HG03139 (cell line): ENCODE measurements around the gene CUL3.
"Not testable (repeated sequence)": the region's sequence is repeated elsewhere in the genome, so short reads cannot be mapped to it uniquely, and the experiment has no call there.

Experiments
- ATAC-seq: cut with Tn5 transposase; IDR thresholded peaks from one replicate; pipeline ENCODE4 v1.9.1; 2021; ENCODE audit not compliant: unreplicated experiment

Gene CUL3

DNA sequence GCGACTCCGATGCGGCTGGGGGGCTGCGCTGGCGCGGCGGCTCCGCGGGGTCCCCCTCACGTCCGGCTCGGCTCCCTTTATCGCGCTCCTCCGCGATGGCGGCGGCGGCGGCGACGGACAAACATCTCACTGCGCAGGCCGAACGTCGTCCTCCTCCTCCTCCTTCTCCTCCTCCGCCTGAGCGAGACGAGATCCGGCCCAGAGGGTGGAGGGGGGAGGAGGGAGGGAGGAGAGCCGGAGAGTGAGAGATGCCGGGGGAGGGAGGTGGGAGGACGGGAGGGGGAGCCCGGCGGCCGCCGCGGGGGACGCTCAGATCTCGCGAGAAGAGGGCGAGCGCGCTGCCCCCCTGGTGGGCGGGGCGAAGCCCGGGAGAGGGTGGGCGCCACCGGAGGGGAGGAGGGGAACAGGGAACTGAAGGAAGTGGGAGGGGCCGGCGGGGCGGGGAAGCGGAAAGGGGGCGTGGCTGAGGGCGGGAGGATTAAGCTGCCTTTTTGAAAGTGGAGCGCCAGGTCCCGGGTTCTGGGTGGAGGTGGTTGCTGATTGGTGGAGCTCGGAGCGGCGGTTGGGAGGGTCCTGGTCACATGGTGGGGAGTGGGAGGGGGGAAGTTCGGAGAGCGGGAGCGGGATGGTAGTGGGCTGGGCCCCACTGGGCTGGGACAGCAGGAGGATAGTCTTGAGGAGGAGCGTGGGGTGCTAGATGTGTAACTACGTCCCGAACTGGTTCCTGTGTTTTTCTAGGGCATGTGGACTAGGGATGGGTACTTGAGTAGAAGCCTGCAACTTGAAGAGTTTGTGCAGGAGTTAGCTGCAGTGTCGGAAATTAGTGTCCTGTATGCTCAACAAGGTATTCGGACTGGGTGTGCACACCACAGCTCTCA lies at the start of gene CUL3:
CUL3 (minus strand) TSS at position 153 of the 878 bp plus-strand sequence. CDS start 354 bp downstream, outside the sequence.
- peak; percentile 73 for ATAC-seq

DNA sequence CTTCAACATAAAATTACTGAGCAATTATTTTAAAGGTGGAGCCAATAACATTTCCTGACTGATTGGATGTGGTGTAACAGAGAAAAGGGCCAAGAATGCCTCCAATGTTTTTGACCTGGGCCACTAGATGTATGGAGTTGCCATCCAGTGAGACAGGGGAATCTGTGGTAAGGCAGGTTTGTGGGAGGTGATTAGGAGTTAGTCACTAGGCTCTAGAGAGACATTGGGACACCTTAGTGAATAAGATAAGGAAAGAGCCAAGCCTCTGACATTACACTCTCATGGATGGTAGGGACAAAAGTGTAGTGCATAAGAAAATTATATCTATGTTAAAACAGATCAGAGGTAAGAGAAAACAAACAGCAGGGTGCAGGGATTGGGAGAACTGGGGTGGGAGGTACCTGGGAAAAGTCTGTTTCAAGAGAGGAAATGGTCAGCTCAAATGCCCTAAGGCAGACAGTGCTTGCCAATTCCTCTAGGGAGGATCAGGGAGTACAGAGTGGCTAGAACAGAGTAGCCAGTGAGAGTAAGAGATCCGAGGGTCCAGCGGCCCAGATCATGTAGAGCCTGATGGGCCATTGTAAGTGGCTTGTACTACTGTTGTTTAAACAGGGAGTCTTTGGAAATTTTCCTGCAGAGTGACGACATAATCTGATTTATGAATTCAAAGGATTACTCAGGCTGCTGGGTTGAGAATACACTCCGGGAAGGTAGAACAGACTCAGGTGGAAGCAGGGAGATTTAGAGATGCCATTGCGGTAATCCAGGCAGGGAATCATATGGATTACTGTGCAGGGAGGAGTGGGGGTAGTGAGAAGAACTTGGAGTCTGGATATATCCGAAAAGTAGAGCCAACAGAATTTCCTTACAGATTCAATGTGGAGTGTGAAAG lies 45.7 kb upstream of the CUL3 start:
- no peak for ATAC-seq

DNA sequence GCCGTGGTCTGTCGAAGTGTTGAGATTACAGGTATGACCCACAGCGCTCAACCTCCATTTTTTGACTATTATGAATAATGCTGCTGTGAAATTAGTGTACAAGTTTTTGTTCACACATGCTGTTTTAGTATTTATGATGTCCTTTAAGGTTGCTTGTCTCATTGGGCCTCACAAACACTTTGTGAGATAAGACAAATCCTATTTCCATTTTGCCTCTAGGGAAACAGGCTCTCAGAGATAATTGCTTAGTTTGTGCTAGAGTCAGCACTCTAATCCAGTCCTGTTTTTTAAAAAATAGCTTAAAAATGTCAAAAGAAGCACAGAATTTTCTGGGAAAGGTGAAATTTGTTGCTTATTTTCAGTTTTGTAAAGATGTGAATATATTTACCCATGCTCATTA lies 43.3 kb upstream of the CUL3 start:
- no peak for ATAC-seq

DNA sequence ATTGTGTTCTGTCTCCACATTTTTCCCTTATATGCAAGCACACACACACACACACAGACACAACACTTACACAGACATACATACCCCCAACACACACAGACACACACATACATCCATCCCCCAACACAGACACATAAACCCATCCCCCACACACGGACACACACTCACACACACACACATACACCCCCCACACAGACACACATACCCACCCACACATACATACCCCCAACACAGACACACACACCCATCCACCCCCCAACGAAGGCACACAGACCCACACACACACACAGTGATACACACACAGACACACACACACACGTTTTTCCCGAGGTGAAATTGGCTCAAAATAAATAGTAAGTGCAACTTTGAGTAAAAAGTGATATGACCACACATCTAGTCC lies 41.6 kb upstream of the CUL3 start:
- ATAC-seq, result no peak

DNA sequence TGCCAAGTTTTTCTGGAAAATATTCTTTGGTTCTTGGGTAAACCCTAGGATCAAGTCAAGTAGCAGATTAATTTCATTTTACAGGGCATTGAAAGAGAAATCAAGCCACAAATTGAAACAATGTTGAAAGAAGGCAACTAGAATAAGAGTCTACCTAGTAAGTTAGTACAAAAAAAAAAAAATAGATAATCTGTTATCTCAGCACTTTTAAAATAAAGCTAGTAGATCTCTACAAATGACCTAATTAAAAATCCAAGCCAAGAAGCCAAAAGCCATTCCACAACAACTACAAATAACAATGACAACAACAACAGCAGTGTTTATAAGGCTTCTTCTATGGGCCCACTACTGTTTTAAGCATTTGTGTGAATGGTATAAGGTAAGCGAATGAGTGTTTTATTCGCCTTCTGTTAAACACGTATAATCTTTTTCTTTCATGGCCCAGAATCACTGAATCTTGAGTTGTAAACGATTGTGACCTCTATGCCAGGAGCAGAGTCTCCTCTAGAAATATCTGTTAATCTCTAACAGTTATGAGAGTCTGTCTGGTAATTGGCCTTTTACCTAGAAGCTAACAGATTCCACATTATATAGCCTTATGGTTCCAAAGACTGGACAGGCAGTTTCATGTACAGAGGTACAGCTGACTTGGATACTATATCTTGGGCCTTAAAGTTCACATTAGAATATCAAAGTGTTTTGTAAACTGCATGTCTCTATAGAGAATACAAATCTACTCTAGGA lies 28.6 kb upstream of the CUL3 start:
- ATAC-seq, result no peak

DNA sequence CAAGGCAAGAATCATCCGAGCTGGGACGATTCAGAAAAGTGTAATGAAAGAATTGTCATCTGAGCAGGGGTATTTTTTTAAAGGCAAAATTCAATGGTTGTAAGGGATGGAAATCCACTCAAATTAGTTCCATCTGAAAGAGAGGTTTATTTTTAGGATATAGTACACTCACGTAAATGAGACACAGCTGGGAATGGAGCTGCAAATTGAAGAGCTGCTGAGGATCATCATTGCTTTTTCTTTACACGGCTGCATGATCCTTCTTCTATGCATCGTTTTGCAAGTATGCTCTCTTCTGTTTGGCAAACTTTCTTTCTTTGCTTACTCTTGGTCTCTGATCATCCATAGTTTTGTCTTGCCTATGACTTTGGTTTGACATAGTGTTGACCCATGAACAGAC lies 27.4 kb upstream of the CUL3 start:
- ATAC-seq, result no peak

DNA sequence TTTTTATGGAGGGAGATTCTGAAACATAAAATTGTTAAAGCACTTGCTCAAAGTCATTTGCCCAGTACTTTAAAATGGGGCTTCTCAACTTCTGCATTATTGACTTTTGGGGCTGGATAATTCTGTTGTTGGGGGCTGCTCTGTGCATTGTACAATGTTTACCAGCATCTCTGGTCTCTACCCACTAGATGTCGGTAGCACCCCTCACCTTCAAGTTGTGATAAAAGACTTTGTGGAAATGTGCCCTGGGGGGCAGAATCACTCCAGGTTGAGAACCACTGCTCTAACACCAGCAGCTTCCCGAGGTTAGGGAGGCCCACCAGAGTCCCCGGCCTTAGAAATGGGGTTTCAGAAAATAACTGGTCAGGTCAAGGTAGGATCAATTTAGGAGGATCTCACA lies 26.8 kb upstream of the CUL3 start:
- no peak for ATAC-seq

DNA sequence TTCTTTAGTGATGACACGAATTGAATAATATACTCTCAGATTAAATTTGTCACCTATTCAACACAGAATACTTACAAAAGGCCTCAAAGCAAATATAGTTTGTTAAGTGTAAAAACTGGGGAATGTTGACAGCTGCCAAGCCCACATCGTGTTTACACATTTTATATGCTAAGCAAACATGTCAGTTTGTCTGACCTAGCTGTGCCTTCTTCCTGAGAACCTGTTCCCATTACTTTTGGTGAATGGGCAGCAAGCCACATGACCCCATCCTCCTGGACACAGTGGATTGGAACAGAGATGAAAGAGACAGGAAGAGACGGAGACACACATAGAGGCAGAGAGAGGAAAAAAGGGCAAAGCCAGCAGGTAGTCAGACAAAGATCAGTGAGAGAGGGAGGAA lies 22.9 kb upstream of the CUL3 start:
- no peak for ATAC-seq

DNA sequence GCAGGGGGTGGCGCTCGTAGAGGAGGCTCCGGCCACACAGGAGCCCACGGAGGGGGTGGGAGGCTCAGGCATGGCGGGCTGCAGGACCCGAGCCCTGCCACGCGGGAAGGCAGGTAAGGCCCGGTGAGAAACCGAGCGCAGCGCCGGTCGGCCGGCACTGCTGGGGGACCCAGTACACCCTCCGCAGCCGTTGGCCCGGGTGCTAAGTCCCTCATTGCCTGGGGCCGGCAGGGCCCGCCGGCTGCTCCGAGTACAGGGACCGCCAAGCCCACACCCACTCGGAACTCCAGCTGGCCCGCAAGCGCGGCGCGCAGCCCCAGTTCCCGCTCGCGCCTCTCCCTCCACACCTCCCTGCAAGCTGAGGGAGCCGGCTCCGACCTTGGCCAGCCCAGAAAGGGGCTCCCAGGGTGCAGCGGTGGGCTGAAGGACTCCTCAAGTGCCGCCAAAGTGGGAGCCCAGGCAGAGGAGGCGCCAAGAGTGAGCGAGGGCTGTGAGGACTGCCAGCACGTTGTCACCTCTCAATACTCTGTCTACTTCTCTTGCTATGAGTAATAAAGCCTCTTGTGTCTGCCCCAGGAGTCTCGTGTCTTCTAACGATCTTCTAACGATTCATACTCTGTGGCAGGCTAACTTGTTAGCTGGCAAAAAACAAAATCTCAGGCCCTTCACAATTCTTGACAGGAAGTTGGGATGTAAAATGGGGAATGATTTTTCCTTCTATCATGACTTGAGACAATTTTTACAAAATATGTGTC lies 18.8 kb upstream of the CUL3 start:
- ATAC-seq, result not testable (repeated sequence)

DNA sequence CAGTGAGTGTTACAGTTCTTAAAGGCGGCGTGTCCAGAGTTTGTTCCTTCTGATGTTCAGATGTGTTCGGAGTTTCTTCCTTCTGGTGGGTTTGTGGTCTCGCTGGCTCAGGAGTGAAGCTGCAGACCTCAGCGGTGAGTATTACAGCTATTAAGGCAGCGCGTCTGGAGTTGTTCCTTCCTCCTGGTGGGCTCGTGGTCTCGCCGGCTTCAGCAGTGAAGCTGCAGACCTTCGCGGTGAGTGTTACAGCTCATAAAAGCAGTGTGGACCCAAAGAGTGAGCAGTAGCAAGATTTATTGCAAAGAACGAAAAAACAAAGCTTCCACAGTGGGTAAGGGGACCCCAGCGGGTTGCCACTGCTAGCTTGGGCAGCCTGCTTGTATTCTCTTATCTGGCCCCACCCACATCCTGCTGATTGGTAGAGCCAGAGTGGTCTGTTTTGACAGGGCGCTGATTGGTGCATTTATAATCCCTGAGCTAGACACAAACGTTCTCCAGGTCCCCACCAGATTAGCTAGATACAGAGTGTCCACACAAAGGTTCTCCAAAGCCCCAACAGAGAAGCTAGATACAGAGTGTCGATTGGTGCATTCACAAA lies 17.7 kb upstream of the CUL3 start:
- ATAC-seq, result not testable (repeated sequence)

DNA sequence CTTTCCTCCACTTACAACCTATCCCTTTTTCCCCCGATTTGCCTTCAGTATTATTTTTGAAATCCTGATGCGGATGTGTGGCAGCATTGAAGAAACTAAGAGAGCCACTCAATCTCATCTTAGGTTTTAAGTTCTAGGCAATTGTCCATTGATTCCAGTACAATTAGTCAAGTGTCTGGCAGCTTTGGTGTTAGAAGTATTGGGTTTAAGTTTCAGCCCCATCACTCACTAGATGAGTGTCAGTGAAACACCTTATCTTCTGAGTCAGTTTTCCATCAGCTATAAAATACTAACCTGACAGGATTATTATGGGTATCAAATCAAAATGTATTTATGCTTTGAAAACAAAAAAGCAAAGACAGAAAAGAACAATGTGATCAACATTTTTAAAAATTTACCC lies 16.8 kb upstream of the CUL3 start:
- ATAC-seq, result no peak

DNA sequence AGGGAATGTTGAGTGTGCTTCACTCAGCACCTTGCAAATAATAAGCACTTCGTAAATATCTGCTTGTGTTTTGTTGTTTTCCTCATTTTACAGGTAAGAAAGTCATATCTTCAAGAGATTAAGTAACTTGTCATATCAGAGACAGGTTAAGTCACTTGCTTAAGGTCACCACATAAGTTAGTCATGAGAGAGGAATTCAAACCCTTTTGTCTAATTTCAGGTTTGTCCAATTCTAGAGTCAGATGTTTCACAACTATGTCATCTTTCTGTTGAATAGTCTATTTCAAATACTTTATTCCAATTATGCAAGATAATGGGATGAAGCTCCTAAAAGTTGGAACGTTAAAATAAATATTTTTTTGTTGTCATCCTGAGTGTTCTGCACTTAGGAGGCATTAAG lies 13.5 kb upstream of the CUL3 start:
- ATAC-seq, result no peak

DNA sequence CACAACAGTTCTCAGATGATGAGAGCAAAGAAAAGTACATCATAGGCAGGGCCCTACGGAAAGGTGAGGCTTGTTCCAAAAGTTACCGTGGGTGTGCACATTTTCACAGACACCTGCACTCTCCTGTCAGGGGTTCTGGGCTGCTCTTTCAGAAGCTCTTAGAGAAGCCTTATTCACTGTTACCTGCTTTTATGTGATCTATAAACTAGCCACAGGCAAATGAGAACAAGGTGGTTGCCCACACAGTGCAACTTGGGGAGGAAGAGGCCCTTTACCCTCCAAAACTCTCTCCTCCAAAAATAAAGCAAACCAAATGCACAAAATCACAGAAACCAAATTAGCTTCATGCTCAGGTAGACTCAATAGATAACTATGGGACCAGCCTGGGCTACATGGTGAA lies 11.1 kb upstream of the CUL3 start:
- no peak for ATAC-seq

DNA sequence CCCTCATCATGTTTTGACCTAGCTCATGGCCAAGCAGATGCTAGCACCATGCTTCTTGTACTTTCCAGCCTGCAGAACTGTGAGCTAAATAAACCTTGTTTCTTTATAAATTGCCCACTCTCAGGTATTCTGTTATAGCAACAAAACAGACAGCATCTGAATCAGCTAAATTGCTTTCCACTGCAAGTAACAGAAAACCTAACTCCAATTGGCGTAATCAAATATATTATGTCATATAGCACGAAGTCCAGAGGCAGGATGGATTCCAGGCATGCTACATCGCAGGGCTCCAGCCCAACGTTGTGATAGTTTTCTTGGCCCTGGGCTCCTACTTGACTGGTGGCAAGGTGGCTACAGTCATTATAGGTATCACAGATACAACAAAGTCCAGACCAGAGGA lies 10.4 kb upstream of the CUL3 start:
- no peak for ATAC-seq

DNA sequence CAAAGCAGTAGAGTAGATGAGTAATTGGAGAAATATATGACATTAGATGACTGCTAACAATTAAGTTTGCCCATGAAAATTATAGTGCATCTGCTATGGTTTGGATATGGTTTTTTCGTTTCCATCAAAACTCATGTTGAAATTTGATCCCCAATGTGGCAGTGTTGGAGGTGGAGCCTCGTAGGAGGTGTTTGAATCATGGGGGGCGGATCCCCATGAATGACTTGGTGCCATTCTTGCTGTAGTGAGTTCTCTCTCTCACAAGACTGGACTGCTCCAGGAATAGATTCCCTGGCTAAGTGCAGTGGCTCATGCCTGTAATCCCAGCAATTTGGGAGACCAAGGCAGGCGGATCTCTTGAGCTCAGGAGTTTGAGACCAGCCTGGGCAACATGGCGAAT lies 9.7 kb upstream of the CUL3 start:
- ATAC-seq, result no peak

DNA sequence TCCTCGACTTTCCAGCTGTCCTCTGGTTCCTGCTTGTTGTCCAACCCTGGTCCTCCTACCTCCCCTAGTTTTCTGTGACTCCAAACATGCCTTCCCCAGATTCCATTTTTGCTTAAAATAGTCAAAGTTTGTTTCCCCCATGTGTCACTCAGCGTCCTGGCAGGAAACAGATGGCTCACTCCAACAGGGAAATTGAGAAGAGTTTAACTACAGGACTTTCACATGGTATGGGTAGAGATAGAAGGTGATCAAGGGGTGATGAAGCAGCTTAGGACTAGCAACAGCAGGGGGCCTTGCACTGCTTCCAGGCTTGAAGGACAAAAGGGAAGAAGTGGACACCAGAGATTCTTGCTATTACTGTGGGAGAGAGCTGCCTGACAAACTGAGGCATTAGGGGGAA lies 6.1 kb upstream of the CUL3 start:
- ATAC-seq, result no peak

DNA sequence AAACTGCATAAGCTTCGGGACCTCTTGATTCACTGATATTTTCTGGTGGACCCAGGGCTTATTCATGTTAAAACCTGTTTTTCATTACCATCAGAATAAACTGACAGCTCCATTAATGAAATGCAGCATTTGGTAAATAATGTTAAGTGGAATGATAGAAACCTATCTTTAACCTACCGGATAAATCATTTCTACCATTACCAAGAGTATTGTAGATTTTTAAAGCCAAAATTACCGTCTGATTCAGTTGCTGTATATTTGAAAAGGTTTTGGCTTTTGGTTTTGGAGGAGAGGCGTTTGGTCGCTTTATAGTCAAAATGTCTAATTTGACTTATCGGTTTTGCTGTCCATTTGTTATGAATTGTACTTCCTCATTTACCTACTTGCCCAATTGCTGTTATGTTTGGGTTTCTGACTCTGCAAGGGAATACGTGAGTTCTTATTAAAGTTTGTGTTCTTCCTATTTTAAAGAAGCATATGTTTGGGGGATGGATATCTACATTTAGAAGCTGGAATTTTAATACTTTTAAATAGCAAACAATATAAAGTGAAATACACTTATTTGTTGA lies 1.0 kb upstream of the CUL3 start:
- no peak for ATAC-seq

DNA sequence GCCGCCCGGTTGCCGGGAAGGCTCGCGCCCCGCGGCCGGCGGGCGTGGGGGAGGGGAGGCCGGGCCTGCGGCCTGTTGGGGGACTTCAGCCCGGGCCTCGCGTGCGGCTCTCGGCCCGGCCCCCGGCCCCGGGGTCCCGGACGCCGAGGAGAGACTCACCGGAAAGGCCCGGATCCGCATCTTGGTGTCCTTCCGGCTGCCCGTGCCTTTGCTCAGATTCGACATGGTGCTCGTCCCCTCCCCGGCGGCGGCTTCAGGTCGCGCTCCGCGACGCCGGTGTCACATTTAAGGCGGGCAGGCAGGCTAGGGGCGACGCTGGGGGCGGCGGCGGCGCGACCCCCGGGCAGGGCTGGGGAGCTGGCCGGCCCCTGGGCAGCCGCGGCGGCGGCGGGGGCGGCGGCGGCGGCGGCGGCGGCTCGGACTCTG lies 365 bp downstream of the CUL3 start:
- ATAC-seq, result peak; percentile 31

DNA sequence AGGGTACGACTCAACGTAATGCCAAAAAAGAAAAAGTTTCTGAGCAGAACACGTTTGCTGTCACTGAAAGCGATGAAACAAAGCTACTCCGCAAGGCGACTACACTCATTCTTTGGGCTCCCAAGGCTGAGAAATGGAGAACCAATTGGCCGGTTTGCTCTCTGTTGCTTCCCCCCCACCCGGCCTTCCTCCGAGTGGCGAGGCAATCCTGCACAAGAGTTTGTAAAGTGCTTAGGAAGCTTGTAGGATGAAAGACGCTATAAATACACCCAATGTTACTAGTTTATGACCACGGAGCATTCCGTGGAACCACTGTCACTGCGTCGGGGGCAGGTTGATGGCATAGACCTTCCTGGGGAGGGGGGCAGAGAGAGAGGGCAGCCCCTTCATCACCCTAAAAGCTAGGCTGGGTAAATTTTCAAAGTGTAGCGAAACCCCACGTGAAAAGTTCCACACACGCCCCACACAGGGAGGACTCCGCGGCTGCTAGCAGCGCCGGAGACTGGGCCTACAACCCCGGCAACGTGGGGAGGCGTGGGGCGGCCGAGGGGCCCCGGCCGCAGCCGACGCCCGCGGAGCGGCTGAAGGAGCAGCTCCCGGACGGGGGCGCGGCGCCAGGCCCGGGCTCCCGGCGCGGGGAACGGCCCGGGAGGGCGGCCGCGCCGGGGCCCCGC lies 915 bp downstream of the CUL3 start:
- peak; percentile 0 for ATAC-seq
